Mucosa of descending colon (tissue), 3 donors: Measurements from ENCODE around the gene PCK2. TPM values are rescaled to one million over a fixed set of nuclear protein-coding genes. Genes with fewer than 3 reads are reported as not detected.

ENCODE experiments used
- ATAC-seq: fragments of 200-7000 bp; cut with Tn5 transposase; one replicate; pipeline ENCODE4 v1.9.1; 2020; ENCODE audit warnings: mild to moderate bottlenecking, moderate library complexity
- DNase-seq, 3 donors: peaks; one replicate each; pipeline ENCODE4 v3.0.0-alpha.2; 2020
- H3K36me3 ChIP-seq: fragments of 200-600 bp; one replicate; pipeline ENCODE4 v1.8.0; 2021; ENCODE audit warnings: low read depth, mild to moderate bottlenecking
- H3K4me1 ChIP-seq: fragments of 200-600 bp; one replicate; pipeline ENCODE4 v1.8.0; 2021; ENCODE audit warnings: low read depth, mild to moderate bottlenecking
- H3K4me3 ChIP-seq: fragments of 200-600 bp; one replicate; pipeline ENCODE4 v1.8.0; 2021; ENCODE audit warnings: mild to moderate bottlenecking
- H3K9me3 ChIP-seq: fragments of 200-600 bp; one replicate; pipeline ENCODE4 v1.8.0; 2021; ENCODE audit warnings: mild to moderate bottlenecking
- CTCF ChIP-seq: fragments of 200-600 bp; IDR thresholded peaks from one replicate; pipeline ENCODE4 v1.8.0; 2022; ENCODE audit warnings: antibody characterized with exemption, mild to moderate bottlenecking
- intact Hi-C, 2 donors: fragments of 100-400 bp; cut with DNase I in 1 of 2; cut with micrococcal nuclease in 1 of 2; formaldehyde crosslinking; loops; one replicate each; pipeline versions ENCODE4 v1.11.0 to v1.11.1; 2022; cut with DNase I, micrococcal nuclease
- microRNA-seq: library from miRNA; unstranded; fragments of <30 nt; microRNA quantifications from one replicate; pipeline ENCODE4, GENCODE V29; 2019
- total RNA-seq, 3 donors: library from RNA; stranded (reverse); fragmentation: NEBNext Ultra II Directional in 2 of 3; extraction: Animal tissue kit (Norgen Biotek cat#: 25700) in 2 of 3; gene quantifications; one replicate each; pipeline versions ENCODE4 v1.2.1 to v1.2.4, GENCODE V29; 2021 to 2023
- donor health status: DM: no; HTN: no; CAD: no; lungs with moderate emphysema.
- donor health status: DM: no; HTN: no; CAD: no.
- donor health status: DM: no; HTN: yes; CAD: no.

The PCK2 gene
- total RNA-seq, 3 donors from 2014 or later = 64.7 to 150 (median 150) TPM

- TF ChIP-seq CTCF = no peak
- no peak overlapping the region for H3K4me3 ChIP-seq
- peaks cover 3% of the 10 kb centered on the region for H3K36me3 ChIP-seq
- no peak for ATAC-seq
- DNase-seq = no peak
- peaks cover 23% of the 10 kb centered on the region for H3K4me1 ChIP-seq
- H3K9me3 ChIP-seq = no peaks in the 10 kb centered on the region
- intact Hi-C loops = no loop called here
These were observed 55.3 kb downstream of the PCK2 start for GRCh38 chr14:24149302-24149969.

GRCh38 chr14:24150061-24150460, 56.0 kb downstream of the PCK2 start:
- DNase-seq (no peak), ATAC-seq (no peak)
- Histone ChIP-seq H3K36me3 (peaks cover 3% of the 10 kb centered on the region), H3K4me1 (peaks cover 21% of the 10 kb centered on the region), H3K4me3 (no peak overlapping the region), H3K9me3 (no peaks in the 10 kb centered on the region)
- TF ChIP-seq CTCF = no peak
- intact Hi-C loops = no loop called here

- no peak overlapping the region for H3K4me3 ChIP-seq
- no peak for DNase-seq
- intact Hi-C loops = no loop called here
- ATAC-seq = no peak
- H3K4me1 ChIP-seq = peaks cover 16% of the 10 kb centered on the region
- no peak for TF ChIP-seq CTCF
- peaks cover 3% of the 10 kb centered on the region for H3K36me3 ChIP-seq
- H3K9me3 ChIP-seq = no peaks in the 10 kb centered on the region
These were observed 56.5 kb downstream of the PCK2 start for GRCh38 chr14:24150567-24150966.

GRCh38 chr14:24150993-24151392, 56.9 kb downstream of the PCK2 start:
- intact Hi-C loops = no loop called here
- ATAC-seq (no peak), DNase-seq (no peak)
- Histone ChIP-seq H3K9me3 (no peaks in the 10 kb centered on the region), H3K4me3 (no peak overlapping the region), H3K36me3 (peaks cover 3% of the 10 kb centered on the region), H3K4me1 (peaks cover 12% of the 10 kb centered on the region)
- no peak for TF ChIP-seq CTCF

GRCh38 chr14:24151404-24152080, 57.4 kb downstream of the PCK2 start:
- ATAC-seq = no peak
- no peak for DNase-seq
- Histone ChIP-seq H3K4me1 (peaks cover 10% of the 10 kb centered on the region), H3K9me3 (no peaks in the 10 kb centered on the region), H3K4me3 (no peak overlapping the region), H3K36me3 (peaks cover 3% of the 10 kb centered on the region)
- intact Hi-C loops = no loop called here
- no peak for TF ChIP-seq CTCF

Small RNAs within 50 kb of the gene (microRNA-seq; reads per million reads assigned to microRNA genes)
- not detected for gene MIR7703

Other genes starting within 250 kb of the PCK2 start
- gene DHRS4, start 140.5 kb upstream of the PCK2 start, total RNA-seq = 10 to 100 TPM; 35.0 to 41.7 (median 36.8) TPM
- gene DHRS4L2, start 105.4 kb upstream of the PCK2 start, total RNA-seq = 10 to 100 TPM; 30.7 to 56.1 (median 45.9) TPM
- 1 to 10 TPM; 1.4 to 2.7 (median 1.5) TPM for gene CARMIL3, start 42.3 kb upstream of the PCK2 start, total RNA-seq
- gene CPNE6, start 22.7 kb upstream of the PCK2 start, total RNA-seq = 1 to 10 TPM in 1 of 3 donors, under 1 TPM in 1, not detected in 1; 0.14 to 2.2 TPM
- gene DCAF11, start 20.5 kb downstream of the PCK2 start, total RNA-seq = 100 to 1,000 TPM in 1 of 3 donors, 10 to 100 TPM in 2; 65.8 to 101 (median 84.9) TPM
- gene NRL, start 20.6 kb downstream of the PCK2 start, total RNA-seq = 1 to 10 TPM; 2.3 to 4.5 (median 2.8) TPM
- 1 to 10 TPM in 2 of 3 donors, under 1 TPM in 1; 0.79 to 1.9 (median 1.3) TPM for gene FITM1, start 36.3 kb downstream of the PCK2 start, total RNA-seq
- 100 to 1,000 TPM; 188 to 279 (median 203) TPM for gene PSME1, start 41.9 kb downstream of the PCK2 start, total RNA-seq
- gene EMC9, start 47.3 kb downstream of the PCK2 start, total RNA-seq = 10 to 100 TPM; 18.3 to 24.9 (median 20.4) TPM
- gene PSME2, start 52.3 kb downstream of the PCK2 start, total RNA-seq = 100 to 1,000 TPM; 141 to 295 (median 191) TPM
- gene RNF31, start 53.2 kb downstream of the PCK2 start, total RNA-seq = 10 to 100 TPM; 52.8 to 66.2 (median 59.0) TPM
- 100 to 1,000 TPM in 2 of 3 donors, 10 to 100 TPM in 1; 78.7 to 119 (median 103) TPM for gene IRF9, start 67.0 kb downstream of the PCK2 start, total RNA-seq
- gene REC8, start 77.8 kb downstream of the PCK2 start, total RNA-seq = 10 to 100 TPM; 14.9 to 17.0 (median 16.8) TPM
- 10 to 100 TPM; 23.2 to 29.3 (median 26.8) TPM for gene IPO4, start 94.5 kb downstream of the PCK2 start, total RNA-seq
- 10 to 100 TPM; 41.7 to 49.1 (median 47.1) TPM for gene TM9SF1, start 101.1 kb downstream of the PCK2 start, total RNA-seq
- gene TSSK4, start 111.4 kb downstream of the PCK2 start, total RNA-seq = under 1 TPM in 2 of 3 donors, not detected in 1; 0.36 to 0.82 TPM
- 10 to 100 TPM; 47.6 to 67.8 (median 49.5) TPM for gene CHMP4A, start 119.2 kb downstream of the PCK2 start, total RNA-seq
- gene MDP1, start 121.8 kb downstream of the PCK2 start, total RNA-seq = 10 to 100 TPM; 11.1 to 14.8 (median 13.2) TPM
- 100 to 1,000 TPM; 108 to 150 (median 131) TPM for gene NEDD8, start 138.1 kb downstream of the PCK2 start, total RNA-seq
- gene GMPR2, start 138.6 kb downstream of the PCK2 start, total RNA-seq = 10 to 100 TPM; 59.7 to 83.5 (median 61.6) TPM
- 10 to 100 TPM; 51.5 to 64.8 (median 58.4) TPM for gene TINF2, start 148.3 kb downstream of the PCK2 start, total RNA-seq
- gene TGM1, start 168.9 kb downstream of the PCK2 start, total RNA-seq = 1 to 10 TPM; 2.2 to 3.3 (median 2.4) TPM
- gene RABGGTA, start 177.3 kb downstream of the PCK2 start, total RNA-seq = 10 to 100 TPM; 31.6 to 52.9 (median 41.3) TPM
- gene DHRS1, start 205.5 kb downstream of the PCK2 start, total RNA-seq = 10 to 100 TPM; 30.6 to 56.9 (median 54.9) TPM
- gene NOP9, start 205.5 kb downstream of the PCK2 start, total RNA-seq = 10 to 100 TPM; 24.1 to 29.2 (median 29.1) TPM
- 10 to 100 TPM in 2 of 3 donors, 1 to 10 TPM in 1; 8.5 to 15.8 (median 12.1) TPM for gene CIDEB, start 213.7 kb downstream of the PCK2 start, total RNA-seq
- gene LTB4R2, start 215.8 kb downstream of the PCK2 start, total RNA-seq = 1 to 10 TPM; 3.7 to 6.3 (median 5.0) TPM
- 1 to 10 TPM; 3.4 to 6.1 (median 3.8) TPM for gene LTB4R, start 217.2 kb downstream of the PCK2 start, total RNA-seq
- 10 to 100 TPM; 13.9 to 23.5 (median 20.7) TPM for gene ADCY4, start 240.8 kb downstream of the PCK2 start, total RNA-seq
- gene RIPK3, start 245.7 kb downstream of the PCK2 start, total RNA-seq = 10 to 100 TPM; 40.6 to 99.9 (median 71.7) TPM